H1 (cell line): Measurements from ENCODE around the gene RNF220. TPM values are rescaled to one million over a fixed set of nuclear protein-coding genes. Genes with fewer than 3 reads are reported as not detected.

Experiments
- CTCF ChIA-PET: fragments of 300-600 bp; sonication (Branson Sonifier 250); formaldehyde crosslinking; loops from one replicate; lab custom pipeline; 2021; ENCODE audit not compliant: partially characterized antibody; lab: Charles Lee
- POLR2A ChIA-PET: fragments of 300-600 bp; sonication (Branson Sonifier 250); formaldehyde crosslinking; loops from one replicate; lab custom pipeline; 2021; ENCODE audit warnings: inconsistent platforms; ENCODE audit not compliant: partially characterized antibody; lab: Charles Lee
- DNase-seq, 2 experiments: peaks; one replicate each; pipeline versions ENCODE4 v3.0.0 to v3.0.0-alpha.2; 2010 to 2022; ENCODE audit warnings: low spot score in 2 of 2, low read depth in 1 of 2, mixed read lengths in 1 of 2
- FAIRE-seq: peaks from 2 replicates; lab custom pipeline; 2011; peaks lifted over from hg19 to GRCh38; lab: Jason Lieb, UNC
- H2AFZ ChIP-seq: 2 replicates; pipeline ENCODE4 v1.8.1; 2012; ENCODE audit warnings: low read length, inconsistent platforms
- H2AK5ac ChIP-seq: 2 replicates; pipeline ENCODE4 v1.6.1; 2013; ENCODE audit warnings: low read depth, low read length
- H2BK120ac ChIP-seq: replicated peaks from 2 replicates; pipeline ENCODE3; 2013; ENCODE audit warnings: low read depth, low read length, inconsistent platforms
- H2BK12ac ChIP-seq: 2 replicates; pipeline ENCODE4 v1.6.1; 2013; ENCODE audit warnings: low read depth, low read length
- H2BK15ac ChIP-seq: 2 replicates; pipeline ENCODE4 v1.6.1; 2013; ENCODE audit warnings: low read length
- H2BK20ac ChIP-seq: 2 replicates; pipeline ENCODE4 v1.6.1; 2013; ENCODE audit warnings: low read length
- H2BK5ac ChIP-seq: 2 replicates; pipeline ENCODE4 v1.6.1; 2013; ENCODE audit warnings: low read depth, low read length
- H3K14ac ChIP-seq: 2 replicates; pipeline ENCODE4 v1.6.1; 2013; ENCODE audit warnings: inconsistent platforms; ENCODE audit not compliant: insufficient read length
- H3K18ac ChIP-seq: 2 replicates; pipeline ENCODE4 v1.6.1; 2013; ENCODE audit warnings: low read length; ENCODE audit errors: extremely low read depth
- H3K23ac ChIP-seq: 2 replicates; pipeline ENCODE4 v1.6.1; 2013; ENCODE audit warnings: inconsistent platforms; ENCODE audit not compliant: insufficient read length
- H3K23me2 ChIP-seq: 2 replicates; pipeline ENCODE4 v1.6.1; 2013; ENCODE audit warnings: low read depth, low read length
- H3K27ac ChIP-seq: 2 replicates; pipeline ENCODE4 v1.6.1; 2011; ENCODE audit warnings: low read depth, low read length, inconsistent platforms
- H3K27me3 ChIP-seq, 4 experiments: replicated peaks in 1 of 4; 1 replicate in 1 of 4; 2 replicates in 3 of 4; pipeline versions ENCODE4 v1.6.1 to v1.8.1; 2011 to 2013; ENCODE audit warnings: low read length in 3 of 4, mild to moderate bottlenecking in 3 of 4, inconsistent platforms in 2 of 4, mixed read lengths in 2 of 4, moderate library complexity in 1 of 4; ENCODE audit not compliant: control insufficient read depth in 3 of 4, insufficient read depth in 3 of 4; ENCODE audit errors: extremely low read depth in 1 of 4
- H3K36me3 ChIP-seq, 4 experiments: 2 replicates each; pipeline versions ENCODE4 v1.6.1 to v1.8.1; 2011 to 2013; ENCODE audit warnings: mild to moderate bottlenecking in 4 of 4, low read length in 3 of 4, moderate library complexity in 2 of 4, control low read depth in 1 of 4, inconsistent platforms in 1 of 4; ENCODE audit not compliant: insufficient read depth in 4 of 4, control insufficient read depth in 2 of 4
- H3K4ac ChIP-seq: replicated peaks from 2 replicates; pipeline ENCODE3; 2013; ENCODE audit warnings: low read length, low read depth, mixed read lengths, inconsistent platforms; ENCODE audit not compliant: insufficient read length
- H3K4me1 ChIP-seq, 4 experiments: replicated peaks in 1 of 4; 1 replicate in 1 of 4; 2 replicates in 3 of 4; pipeline versions ENCODE4 v1.6.1 to v1.8.1; 2011 to 2013; ENCODE audit warnings: low read length in 3 of 4, inconsistent platforms in 2 of 4, mixed read lengths in 1 of 4; ENCODE audit not compliant: insufficient read depth in 4 of 4, control insufficient read depth in 3 of 4
- H3K4me2 ChIP-seq, 2 experiments: 2 replicates each; pipeline versions ENCODE4 v1.6.1 to v1.8.1; 2011 to 2013; ENCODE audit warnings: low read depth in 2 of 2, low read length in 2 of 2, control low read depth in 1 of 2, inconsistent platforms in 1 of 2, mild to moderate bottlenecking in 1 of 2; ENCODE audit not compliant: insufficient read depth in 1 of 2
- H3K4me3 ChIP-seq, 4 experiments: fragments of 200-600, 300-600 bp in 1 of 4; sonication (generic), shearing (Covaris generic), sonication (Bioruptor Twin) in 1 of 4; 2 replicates each; pipeline versions ENCODE4 v1.5.1 to v1.8.1; 2011 to 2016; ENCODE audit warnings: low read length in 4 of 4, low read depth in 3 of 4, control low read depth in 2 of 4, inconsistent platforms in 2 of 4, mild to moderate bottlenecking in 2 of 4, mixed read lengths in 1 of 4, moderate library complexity in 1 of 4; ENCODE audit not compliant: insufficient read depth in 2 of 4; ENCODE audit errors: extremely low read depth in 1 of 4
- H3K56ac ChIP-seq: replicated peaks from 2 replicates; pipeline ENCODE3; 2013; ENCODE audit warnings: low read depth, mild to moderate bottlenecking, mixed read lengths, low read length, inconsistent platforms; ENCODE audit not compliant: insufficient read length
- H3K79me1 ChIP-seq: 2 replicates; pipeline ENCODE4 v1.6.1; 2013; ENCODE audit warnings: low read depth, low read length, control low read depth
- H3K79me2 ChIP-seq, 2 experiments: 2 replicates each; pipeline versions ENCODE4 v1.6.1 to v1.8.1; 2012 to 2013; ENCODE audit warnings: low read length in 2 of 2, mild to moderate bottlenecking in 2 of 2, inconsistent platforms in 1 of 2; ENCODE audit not compliant: insufficient read depth in 2 of 2, control insufficient read depth in 1 of 2
- H3K9ac ChIP-seq, 4 experiments: replicated peaks in 1 of 4; 1 replicate in 1 of 4; 2 replicates in 3 of 4; pipeline versions ENCODE4 v1.6.1 to v1.8.1; 2011 to 2013; ENCODE audit warnings: low read depth in 3 of 4, low read length in 3 of 4, control low read depth in 2 of 4, mild to moderate bottlenecking in 2 of 4, moderate library complexity in 2 of 4, inconsistent platforms in 1 of 4; ENCODE audit errors: extremely low read depth in 1 of 4
- H3K9me3 ChIP-seq, 2 experiments: 2 replicates each; pipeline versions ENCODE4 v1.6.1 to v1.8.1; 2012 to 2013; ENCODE audit warnings: mild to moderate bottlenecking in 2 of 2, moderate library complexity in 2 of 2, control low read depth in 1 of 2, inconsistent platforms in 1 of 2, low read depth in 1 of 2, low read length in 1 of 2, mixed read lengths in 1 of 2; ENCODE audit not compliant: insufficient read depth in 2 of 2
- H4K20me1 ChIP-seq, 2 experiments: replicated peaks in 1 of 2; 2 replicates each; pipeline versions ENCODE3 to v1.8.1; 2011 to 2013; ENCODE audit warnings: inconsistent platforms in 2 of 2, low read length in 2 of 2, mild to moderate bottlenecking in 1 of 2; ENCODE audit not compliant: insufficient read depth in 2 of 2, control insufficient read depth in 1 of 2
- H4K5ac ChIP-seq: 2 replicates; pipeline ENCODE4 v1.6.1; 2013; ENCODE audit warnings: low read length, low read depth, mixed read lengths, inconsistent platforms; ENCODE audit not compliant: insufficient read length
- H4K8ac ChIP-seq: 2 replicates; pipeline ENCODE4 v1.8.0; 2013; ENCODE audit warnings: mild to moderate bottlenecking, moderate library complexity, low read length, inconsistent platforms; ENCODE audit not compliant: insufficient read depth; ENCODE audit errors: extremely low read depth
- H4K91ac ChIP-seq: replicated peaks from 2 replicates; pipeline ENCODE3; 2013; ENCODE audit warnings: low read length, mixed read lengths, inconsistent platforms; ENCODE audit not compliant: insufficient read length
- ASH2L ChIP-seq: fragments of 200-600, 300-600 bp; sonication (generic); IDR thresholded peaks from one replicate; pipeline ENCODE4 v1.7.1; 2017; ENCODE audit warnings: low read length
- BACH1 ChIP-seq: IDR thresholded peaks from 2 replicates; pipeline ENCODE4 v1.6.1; 2012; ENCODE audit warnings: low read length, improper control_type of control experiment
- BCL11A ChIP-seq, 2 experiments: IDR thresholded peaks; one replicate each; pipeline ENCODE4 v1.6.1; 2011; ENCODE audit warnings: low read depth in 2 of 2, low read length in 2 of 2, mild to moderate bottlenecking in 2 of 2
- BRCA1 ChIP-seq: IDR thresholded peaks from 2 replicates; pipeline ENCODE4 v1.6.1; 2012; ENCODE audit warnings: low read depth, low read length, improper control_type of control experiment
- CBX5 ChIP-seq: fragments of 300-800, 300-1000 bp; sonication (generic); IDR thresholded peaks from 2 replicates; pipeline ENCODE4 v1.7.1; 2016; ENCODE audit warnings: antibody characterized with exemption, low read length, low read depth
- CEBPB ChIP-seq: IDR thresholded peaks from 2 replicates; pipeline ENCODE4 v1.6.1; 2012; ENCODE audit warnings: low read depth, low read length
- CREB1 ChIP-seq: IDR thresholded peaks from 2 replicates; pipeline ENCODE4 v1.6.1; 2012; ENCODE audit warnings: inconsistent platforms
- CTBP2 ChIP-seq: IDR thresholded peaks from 2 replicates; pipeline ENCODE4 v1.7.0; 2011; ENCODE audit warnings: borderline replicate concordance, mild to moderate bottlenecking, moderate library complexity, mixed read lengths, low read length; ENCODE audit not compliant: insufficient read depth, insufficient read length
- EP300 ChIP-seq, 2 experiments: IDR thresholded peaks; 1 replicate in 1 of 2; 2 replicates in 1 of 2; pipeline ENCODE4 v1.6.1; 2011 to 2012; ENCODE audit warnings: low read depth in 2 of 2, low read length in 2 of 2, mild to moderate bottlenecking in 2 of 2, borderline replicate concordance in 1 of 2, inconsistent platforms in 1 of 2, moderate library complexity in 1 of 2
- MAFK ChIP-seq: IDR thresholded peaks from 2 replicates; pipeline ENCODE4 v1.6.1; 2012; ENCODE audit warnings: low read depth, mild to moderate bottlenecking, improper control_type of control experiment, low read length
- SAP30 ChIP-seq: fragments of 300-600 bp; sonication (generic); IDR thresholded peaks from 2 replicates; pipeline ENCODE4 v1.7.1; 2012; ENCODE audit warnings: low read length, moderate library complexity, mild to moderate bottlenecking, inconsistent platforms; ENCODE audit not compliant: insufficient read depth, insufficient replicate concordance
- SP2 ChIP-seq: IDR thresholded peaks from 2 replicates; pipeline ENCODE4 v1.6.1; 2012; ENCODE audit warnings: mild to moderate bottlenecking, low read length, inconsistent platforms
- SP4 ChIP-seq: IDR thresholded peaks from 2 replicates; pipeline ENCODE4 v1.6.1; 2012; ENCODE audit warnings: low read length, inconsistent platforms
- WGBS, 2 experiments: shearing (Covaris generic) in 1 of 2; methylation state at CpG; one replicate each; pipeline versions ENCODE4 v1.1.6 to v1.1.7; 2013 to 2015; ENCODE audit warnings: low lambda C conversion rate in 2 of 2, mixed read lengths in 2 of 2, inconsistent platforms in 1 of 2, low coverage in 1 of 2, missing lambda C conversion rate in 1 of 2; ENCODE audit not compliant: insufficient replicate concordance in 2 of 2, insufficient coverage in 1 of 2, insufficient read length in 1 of 2; ENCODE audit errors: extremely low coverage in 1 of 2, missing lambda C conversion rate in 1 of 2; 5-methylcytosine and 5-hydroxymethylcytosine counted together
- polyA plus RNA-seq, 7 experiments: library from polyadenylated mRNA; depleted of rRNA in 3 of 7; stranded (reverse) in 5 of 7; unstranded in 2 of 7; fragments of >200 nt in 5 of 7; fragments of 200-250 nt in 2 of 7; gene quantifications; 1 replicate in 5 of 7; 2 replicates in 1 of 7; 4 replicates in 1 of 7; pipeline versions ENCODE4 v1.2.1 to v1.2.3, GENCODE V29; 2011 to 2013; ENCODE audit warnings: missing spikeins in 2 of 7, mixed read lengths in 2 of 7
- total RNA-seq: library from RNA; stranded (reverse); fragmentation: NEBNext Ultra II Directional; extraction: Animal tissue kit (Norgen Biotek cat#: 25700); gene quantifications from 2 replicates; pipeline ENCODE4 v1.2.1, GENCODE V29; 2021

Gene RNF220
- total and polyA plus RNA-seq, 2 of the 8 experiments (the other 6 are each of a cell fraction or from before 2014, with no cell fraction given) = 123 to 160 TPM

GRCh38 chr1:44637702-44638411 is 232.8 kb downstream of the RNF220 start:
- Histone ChIP-seq H3K4ac (no peak overlapping the region), H3K56ac (no peak overlapping the region), H2BK12ac (no peak overlapping the region), H4K5ac (no peak overlapping the region), H3K79me1 (peaks cover 22% of the 10 kb centered on the region), H2BK5ac (no peak overlapping the region), H3K23ac (no peak overlapping the region), H3K4me3 (no peak overlapping the region), H3K14ac (no peak overlapping the region), H3K9ac (no peak overlapping the region), H2AFZ (no peak overlapping the region), H4K91ac (no peak overlapping the region), H3K79me2 (peaks cover 3 to 22% of the 10 kb centered on the region in 2 experiments; a peak in 3 of 4 replicates), H2BK15ac (no peak overlapping the region), H3K9me3 (no peaks in the 10 kb centered on the region), H3K27ac (no peak overlapping the region), H3K27me3 (no peaks in the 10 kb centered on the region), H2BK120ac (no peak overlapping the region), H2AK5ac (no peak overlapping the region), H4K20me1 (peaks cover 10 to 15% of the 10 kb centered on the region in 2 experiments), H3K36me3 (peaks cover 38 to 85% (median 71%) of the 10 kb centered on the region in 4 experiments), H4K8ac (no peak overlapping the region; the same call in 1 of the 2 replicates), H3K4me2 (no peak overlapping the region), H2BK20ac (no peak overlapping the region), H3K4me1 (peaks cover 0 to 5% (median 2%) of the 10 kb centered on the region in 4 experiments; a peak in 4 of 7 replicates), H3K18ac (no peak overlapping the region), H3K23me2 (no peaks in the 10 kb centered on the region)
- DNase-seq = no peak
- FAIRE-seq = no peak
- ChIA-PET POLR2A (interaction anchor here (1.2 to 30.8 kb wide), 3 partner anchors 4 to 422 kb away, joined by 3 to 633 read pairs (median 633); no protein-coding TSS in a partner anchor), CTCF (interaction anchor here (0.6 to 15.0 kb wide), 5 partner anchors 12 to 189 kb away, joined by 3 to 197 read pairs (median 9); no protein-coding TSS in a partner anchor)
- WGBS, 2 experiments = 92% methylated on average over 27 of the region's 27 CpGs; no CpG with 5 or more reads in 1 of the 2 experiments
- TF ChIP-seq ASH2L (no peak), SAP30 (no peak), BRCA1 (no peak), BCL11A (IDR thresholded peaks at IDR 0.05; ENCODE audit: low read depth in 2 of 2, low read length in 2 of 2) (no peak), CEBPB (no peak), EP300 (IDR thresholded peaks at IDR 0.05; ENCODE audit: borderline replicate concordance in 1 of 2, low read depth in 2 of 2, low read length in 2 of 2) (no peak), BACH1 (no peak), CREB1 (no peak), CBX5 (no peak), MAFK (no peak), SP2 (no peak), SP4 (no peak), CTBP2 (no peak)
